Prostate gland (tissue), 2 donors: ENCODE measurements around the gene DKK1.

Source experiments
- CTCF ChIP-seq, 4 experiments: fragments of 200-600 bp in 2 of 4; fragments of 450-650 bp in 2 of 4; sonication (generic) in 2 of 4; IDR thresholded peaks; 1 replicate in 3 of 4; 2 replicates in 1 of 4; pipeline ENCODE4 v1.5.1; 2016 to 2019; ENCODE audit warnings: antibody characterized with exemption in 4 of 4, mild to moderate bottlenecking in 2 of 4, moderate library complexity in 2 of 4
- POLR2A ChIP-seq: fragments of 450-650 bp; IDR thresholded peaks from one replicate; pipeline ENCODE4 v1.6.1; 2016; ENCODE audit warnings: antibody characterized with exemption, mild to moderate bottlenecking

- TF ChIP-seq POLR2A, result no peak
- TF ChIP-seq CTCF (IDR thresholded peaks at IDR 0.05), result no peak
These were observed 39.1 kb downstream of the DKK1 start for GRCh38 chr10:52353205-52353604.
